Measurements from ENCODE around the gene ZCCHC14.

DNA sequence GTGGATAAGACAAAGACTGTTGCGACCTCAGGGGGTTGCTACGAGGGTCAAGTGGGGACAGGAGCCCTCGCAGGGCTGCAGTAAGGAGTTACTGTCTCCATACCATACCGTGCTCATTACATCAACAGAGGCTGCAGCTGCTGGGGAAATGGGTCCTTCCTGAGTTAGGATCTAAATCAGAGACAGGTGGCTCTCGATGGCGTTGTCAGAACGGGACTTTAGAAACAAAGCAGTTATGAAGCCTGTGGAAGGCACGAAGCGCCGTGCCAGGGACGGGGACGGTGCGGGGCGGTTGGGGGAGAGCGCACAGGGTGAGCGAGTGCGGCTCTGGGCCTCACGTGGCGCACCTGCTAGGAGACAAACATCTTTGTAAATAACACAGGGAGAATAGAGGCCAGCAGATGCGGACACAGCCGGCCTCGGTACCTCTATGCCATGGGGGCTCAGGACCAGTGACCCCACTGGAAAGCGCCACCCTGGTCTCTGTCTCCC lies 34.4 kb downstream of the ZCCHC14 start:
- TF ChIP-seq, protein P1, sequence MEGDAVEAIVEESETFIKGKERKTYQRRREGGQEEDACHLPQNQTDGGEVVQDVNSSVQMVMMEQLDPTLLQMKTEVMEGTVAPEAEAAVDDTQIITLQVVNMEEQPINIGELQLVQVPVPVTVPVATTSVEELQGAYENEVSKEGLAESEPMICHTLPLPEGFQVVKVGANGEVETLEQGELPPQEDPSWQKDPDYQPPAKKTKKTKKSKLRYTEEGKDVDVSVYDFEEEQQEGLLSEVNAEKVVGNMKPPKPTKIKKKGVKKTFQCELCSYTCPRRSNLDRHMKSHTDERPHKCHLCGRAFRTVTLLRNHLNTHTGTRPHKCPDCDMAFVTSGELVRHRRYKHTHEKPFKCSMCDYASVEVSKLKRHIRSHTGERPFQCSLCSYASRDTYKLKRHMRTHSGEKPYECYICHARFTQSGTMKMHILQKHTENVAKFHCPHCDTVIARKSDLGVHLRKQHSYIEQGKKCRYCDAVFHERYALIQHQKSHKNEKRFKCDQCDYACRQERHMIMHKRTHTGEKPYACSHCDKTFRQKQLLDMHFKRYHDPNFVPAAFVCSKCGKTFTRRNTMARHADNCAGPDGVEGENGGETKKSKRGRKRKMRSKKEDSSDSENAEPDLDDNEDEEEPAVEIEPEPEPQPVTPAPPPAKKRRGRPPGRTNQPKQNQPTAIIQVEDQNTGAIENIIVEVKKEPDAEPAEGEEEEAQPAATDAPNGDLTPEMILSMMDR (IDR thresholded peaks at IDR 0.05; ENCODE audit: insufficient read depth, low read length, poor library complexity, severe bottlenecking) = no peak
- no peak for TF ChIP-seq EZH2phosphoT487 (conservative IDR thresholded peaks at IDR 0.05; ENCODE audit: low read length)
